K562 (cell line): ENCODE measurements around the gene WWP2. TPM values are rescaled to one million over a fixed set of nuclear protein-coding genes. Genes with fewer than 3 reads are reported as not detected.

Source experiments
- CREB1 ChIP-seq, 2 experiments: sonication (generic) in 1 of 2; formaldehyde crosslinking in 1 of 2; IDR thresholded peaks; 2 replicates each; pipeline versions ENCODE4 v1.6.1 to v1.8.0; 2012 to 2022; ENCODE audit warnings: inconsistent platforms in 1 of 2, mild to moderate bottlenecking in 1 of 2, missing genetic modification reagents in 1 of 2, moderate library complexity in 1 of 2
- CREM ChIP-seq: IDR thresholded peaks from 2 replicates; pipeline ENCODE4 v1.6.1; 2014; ENCODE audit warnings: antibody characterized with exemption, low read depth
- EHMT2 ChIP-seq: fragments of 450-650 bp; IDR thresholded peaks from 2 replicates; pipeline ENCODE4 v1.6.1; 2018; ENCODE audit warnings: antibody characterized with exemption
- ELF4 ChIP-seq: fragments of 450-650 bp; formaldehyde crosslinking; IDR thresholded peaks from 2 replicates; pipeline ENCODE4 v1.4.0; 2022; ENCODE audit warnings: missing genetic modification characterization
- L3MBTL2 ChIP-seq: fragments of 450-650 bp; IDR thresholded peaks from 2 replicates; pipeline ENCODE4 v1.6.1; 2016; ENCODE audit warnings: mild to moderate bottlenecking, moderate library complexity
- PRDM10 ChIP-seq: fragments of 450-650 bp; IDR thresholded peaks from 2 replicates; pipeline ENCODE4 v1.6.1; 2018; ENCODE audit not compliant: partially characterized antibody
- TRIM28 ChIP-seq: fragments of 450-650 bp; IDR thresholded peaks from 2 replicates; pipeline ENCODE4 v1.6.1; 2017
- ZEB2 ChIP-seq: fragments of 450-650 bp; IDR thresholded peaks from 2 replicates; pipeline ENCODE4 v1.6.1; 2016
- ZNF140 ChIP-seq: fragments of 250-450 bp; sonication (Bioruptor Pico); IDR thresholded peaks from 2 replicates; pipeline ENCODE4 v1.8.0; 2021; ENCODE audit warnings: moderate library complexity, mild to moderate bottlenecking, inconsistent platforms
- ZNF277 ChIP-seq: fragments of 250-450 bp; sonication (Bioruptor Pico); IDR thresholded peaks from 2 replicates; pipeline ENCODE4 v1.8.0; 2022; ENCODE audit warnings: inconsistent platforms, mild to moderate bottlenecking, moderate library complexity, borderline replicate concordance
- ZNF445 ChIP-seq: fragments of 250-450 bp; sonication (Bioruptor Pico); IDR thresholded peaks from 2 replicates; pipeline ENCODE4 v1.4.0; 2020; ENCODE audit warnings: low read depth, mild to moderate bottlenecking, moderate library complexity
- polyA plus RNA-seq, 8 experiments: library from polyadenylated mRNA; depleted of rRNA in 4 of 8; stranded (reverse) in 5 of 8; unstranded in 3 of 8; fragments of >200 nt; fragmentation: Nextera tagmentation in 2 of 8; fragmentation: Illumina TruSeq in 1 of 8; extraction: Ambion mirVana in 2 of 8; extraction: Trizol in 1 of 8; gene quantifications; 2 replicates each; pipeline versions ENCODE4 v1.2.1 to v1.2.3, GENCODE V29; 2011 to 2014; ENCODE audit warnings: inconsistent platforms in 1 of 8, missing spikeins in 1 of 8
- total RNA-seq, 7 experiments: library from RNA; depleted of rRNA in 6 of 7; stranded (reverse); fragments of >200 nt in 6 of 7; fragmentation: Illumina TruSeq in 2 of 7; extraction: Trizol in 2 of 7; gene quantifications; 2 replicates each; pipeline versions ENCODE4 v1.2.1 to v1.2.3, GENCODE V29; 2011 to 2021; ENCODE audit warnings: low replicate concordance in 1 of 7
- TF ChIP-seq, protein P1 (sequence below): fragments of 200-800 bp; sonication (Bioruptor generic); IDR thresholded peaks from 2 replicates; pipeline ENCODE4 v1.6.1; 2017; ENCODE audit warnings: missing genetic modification characterization, missing compliant biosample characterization
- TF ChIP-seq, protein P2 (sequence below): fragments of 250-450 bp; sonication (Bioruptor Pico); IDR thresholded peaks from 2 replicates; pipeline ENCODE4 v1.5.0; 2020; ENCODE audit warnings: mild to moderate bottlenecking, borderline replicate concordance

Gene WWP2
- total and polyA plus RNA-seq, 9 of the 15 experiments (the other 6 are each of a cell fraction or from before 2014, with no cell fraction given) = 1.9 to 34.4 (median 14.6) TPM

- TF ChIP-seq PRDM10 (peak; percentile 63), ELF4 (CRISPR knock-in tag) (peak; percentile 59; the same call in 1 of the 2 replicates), ZEB2 (peak; percentile 52; the same call in 1 of the 2 replicates), ZNF140 (CRISPR knock-in tag) (no peak), ZNF445 (CRISPR knock-in tag) (no peak), ZNF277 (CRISPR knock-in tag) (no peak), CREB1 (IDR thresholded peaks at IDR 0.05) (no peak), CREB1 (CRISPR knock-in tag; IDR thresholded peaks at IDR 0.05) (no peak), CREM (peak; percentile 61; the same call in 1 of the 2 replicates), TRIM28 (no peak), EHMT2 (peak; percentile 67), L3MBTL2 (peak; percentile 54)
- TF ChIP-seq, protein P1, sequence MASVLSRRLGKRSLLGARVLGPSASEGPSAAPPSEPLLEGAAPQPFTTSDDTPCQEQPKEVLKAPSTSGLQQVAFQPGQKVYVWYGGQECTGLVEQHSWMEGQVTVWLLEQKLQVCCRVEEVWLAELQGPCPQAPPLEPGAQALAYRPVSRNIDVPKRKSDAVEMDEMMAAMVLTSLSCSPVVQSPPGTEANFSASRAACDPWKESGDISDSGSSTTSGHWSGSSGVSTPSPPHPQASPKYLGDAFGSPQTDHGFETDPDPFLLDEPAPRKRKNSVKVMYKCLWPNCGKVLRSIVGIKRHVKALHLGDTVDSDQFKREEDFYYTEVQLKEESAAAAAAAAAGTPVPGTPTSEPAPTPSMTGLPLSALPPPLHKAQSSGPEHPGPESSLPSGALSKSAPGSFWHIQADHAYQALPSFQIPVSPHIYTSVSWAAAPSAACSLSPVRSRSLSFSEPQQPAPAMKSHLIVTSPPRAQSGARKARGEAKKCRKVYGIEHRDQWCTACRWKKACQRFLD = peak; percentile 65; the same call in 1 of the 2 replicates
- TF ChIP-seq, protein P2, sequence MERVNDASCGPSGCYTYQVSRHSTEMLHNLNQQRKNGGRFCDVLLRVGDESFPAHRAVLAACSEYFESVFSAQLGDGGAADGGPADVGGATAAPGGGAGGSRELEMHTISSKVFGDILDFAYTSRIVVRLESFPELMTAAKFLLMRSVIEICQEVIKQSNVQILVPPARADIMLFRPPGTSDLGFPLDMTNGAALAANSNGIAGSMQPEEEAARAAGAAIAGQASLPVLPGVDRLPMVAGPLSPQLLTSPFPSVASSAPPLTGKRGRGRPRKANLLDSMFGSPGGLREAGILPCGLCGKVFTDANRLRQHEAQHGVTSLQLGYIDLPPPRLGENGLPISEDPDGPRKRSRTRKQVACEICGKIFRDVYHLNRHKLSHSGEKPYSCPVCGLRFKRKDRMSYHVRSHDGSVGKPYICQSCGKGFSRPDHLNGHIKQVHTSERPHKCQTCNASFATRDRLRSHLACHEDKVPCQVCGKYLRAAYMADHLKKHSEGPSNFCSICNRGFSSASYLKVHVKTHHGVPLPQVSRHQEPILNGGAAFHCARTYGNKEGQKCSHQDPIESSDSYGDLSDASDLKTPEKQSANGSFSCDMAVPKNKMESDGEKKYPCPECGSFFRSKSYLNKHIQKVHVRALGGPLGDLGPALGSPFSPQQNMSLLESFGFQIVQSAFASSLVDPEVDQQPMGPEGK = no peak
Measured at GRCh38 chr16:69865701-69866100, 103.6 kb downstream of the WWP2 start (continued).
